ENCODE results near the gene ANKRD6.

GRCh38 chr6:89680551-89680950 is 247.6 kb downstream of the ANKRD6 start:
- TF ChIP-seq CTCF (IDR thresholded peaks at IDR 0.05; ENCODE audit: poor library complexity) (no peak), EZH2 (IDR thresholded peaks at IDR 0.05; ENCODE audit: borderline replicate concordance) (no peak)
